Activated CD4-positive, alpha-beta T cell treated with anti-CD3 and anti-CD28 coated beads, Interleukin-2, amount 10 ng/mL, durations not matched to agents 7 days and 5 days (primary cell): ENCODE measurements around the gene FBRSL1. TPM values are rescaled to one million over a fixed set of nuclear protein-coding genes. Genes with fewer than 3 reads are reported as not detected.
"Not testable (repeated sequence)": the region's sequence is repeated elsewhere in the genome, so short reads cannot be mapped to it uniquely, and the experiment has no call there.

Experiments used
- CTCF ChIA-PET: fragments of 350-600 bp; sonication (Branson Sonifier 250); formaldehyde crosslinking; loops from one replicate; lab custom pipeline; 2021; ENCODE audit warnings: antibody characterized with exemption; lab: Charles Lee
- POLR2A ChIA-PET: fragments of 350-600 bp; sonication (Branson Sonifier 250); formaldehyde crosslinking; loops from one replicate; lab custom pipeline; 2021; ENCODE audit warnings: antibody characterized with exemption; lab: Charles Lee
- DNase-seq: peaks from one replicate; pipeline ENCODE4 v3.0.0-alpha.2; 2020
- H3K27ac Mint-ChIP-seq: one replicate; pipeline ENCODE4 v1.8.0; 2021; ENCODE audit warnings: mild to moderate bottlenecking, moderate library complexity, mixed read lengths
- H3K27me3 Mint-ChIP-seq: one replicate; pipeline ENCODE4 v1.8.0; 2021; ENCODE audit warnings: mixed read lengths
- H3K36me3 Mint-ChIP-seq: one replicate; pipeline ENCODE4 v1.8.0; 2021; ENCODE audit warnings: low read depth, mixed read lengths
- H3K4me1 Mint-ChIP-seq: one replicate; pipeline ENCODE4 v1.8.0; 2021; ENCODE audit warnings: mixed read lengths
- H3K4me3 Mint-ChIP-seq: one replicate; pipeline ENCODE4 v1.8.0; 2021; ENCODE audit warnings: mild to moderate bottlenecking, moderate library complexity, mixed read lengths
- H3K9me3 Mint-ChIP-seq: one replicate; pipeline ENCODE4 v1.8.0; 2021; ENCODE audit warnings: mixed read lengths
- total RNA-seq, 2 experiments: library from RNA; stranded (reverse); gene quantifications; one replicate each; pipeline ENCODE4 v1.2.3, GENCODE V29; 2021

FBRSL1 gene
- total RNA-seq, 2 experiments from 2014 or later = 49.8 to 51.1 TPM

DNA sequence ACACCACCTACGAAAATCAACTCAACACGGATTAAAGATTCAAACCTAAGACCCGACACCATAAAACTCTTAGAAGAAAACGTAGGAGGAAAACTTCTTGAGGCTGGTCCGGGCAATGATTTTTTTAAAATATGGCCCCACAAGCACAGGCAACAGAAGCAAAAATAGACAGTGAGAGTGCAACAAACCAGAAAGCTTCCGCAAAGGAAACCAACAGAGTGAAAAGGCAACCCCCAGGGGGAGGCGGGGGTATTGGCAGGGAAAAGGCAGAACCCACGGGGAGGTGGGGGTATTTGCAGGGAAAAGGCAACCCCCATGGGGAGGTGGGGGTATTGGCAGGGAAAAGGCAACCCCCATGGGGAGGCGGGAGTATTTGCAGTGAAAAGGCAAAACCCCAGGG lies 20.5 kb upstream of the FBRSL1 start:
- Mint-ChIP-seq H3K9me3 (peaks cover 2% of the 10 kb centered on the region), H3K27ac (peak overlapping the region; percentile 86), H3K4me3 (peak overlapping the region; percentile 9), H3K27me3 (peaks cover 11% of the 10 kb centered on the region), H3K36me3 (no peaks in the 10 kb centered on the region), H3K4me1 (peaks cover 34% of the 10 kb centered on the region)
- ChIA-PET CTCF (interaction anchor here (0.6 kb wide), 1 partner anchor 92 kb away, joined by 3 read pairs; no protein-coding TSS in a partner anchor), POLR2A (no interaction called here)
- no peak for DNase-seq

DNA sequence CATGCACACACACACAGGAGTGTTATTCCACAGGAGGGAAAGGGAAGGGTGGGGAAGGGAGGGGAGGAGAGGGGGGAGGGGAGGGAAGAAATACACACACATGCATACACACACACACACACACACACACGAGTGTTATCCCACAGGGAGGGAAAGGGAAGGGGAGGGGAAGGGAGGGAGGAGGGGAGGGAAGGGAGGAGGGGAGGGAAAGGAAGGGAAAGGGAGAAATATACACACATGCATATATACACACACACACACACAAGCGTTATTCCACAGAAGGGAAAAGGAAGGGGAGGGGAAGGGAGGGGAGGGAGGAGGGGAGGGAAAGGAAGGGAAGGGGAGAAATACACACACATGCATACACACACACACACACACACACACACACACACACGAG lies 19.6 kb upstream of the FBRSL1 start:
- ChIA-PET CTCF (no interaction called here), POLR2A (no interaction called here)
- Mint-ChIP-seq H3K36me3 (no peaks in the 10 kb centered on the region), H3K9me3 (peaks cover 2% of the 10 kb centered on the region), H3K27me3 (peaks cover 11% of the 10 kb centered on the region), H3K4me1 (peaks cover 35% of the 10 kb centered on the region), H3K27ac (no peak overlapping the region), H3K4me3 (no peak overlapping the region)
- no peak for DNase-seq

DNA sequence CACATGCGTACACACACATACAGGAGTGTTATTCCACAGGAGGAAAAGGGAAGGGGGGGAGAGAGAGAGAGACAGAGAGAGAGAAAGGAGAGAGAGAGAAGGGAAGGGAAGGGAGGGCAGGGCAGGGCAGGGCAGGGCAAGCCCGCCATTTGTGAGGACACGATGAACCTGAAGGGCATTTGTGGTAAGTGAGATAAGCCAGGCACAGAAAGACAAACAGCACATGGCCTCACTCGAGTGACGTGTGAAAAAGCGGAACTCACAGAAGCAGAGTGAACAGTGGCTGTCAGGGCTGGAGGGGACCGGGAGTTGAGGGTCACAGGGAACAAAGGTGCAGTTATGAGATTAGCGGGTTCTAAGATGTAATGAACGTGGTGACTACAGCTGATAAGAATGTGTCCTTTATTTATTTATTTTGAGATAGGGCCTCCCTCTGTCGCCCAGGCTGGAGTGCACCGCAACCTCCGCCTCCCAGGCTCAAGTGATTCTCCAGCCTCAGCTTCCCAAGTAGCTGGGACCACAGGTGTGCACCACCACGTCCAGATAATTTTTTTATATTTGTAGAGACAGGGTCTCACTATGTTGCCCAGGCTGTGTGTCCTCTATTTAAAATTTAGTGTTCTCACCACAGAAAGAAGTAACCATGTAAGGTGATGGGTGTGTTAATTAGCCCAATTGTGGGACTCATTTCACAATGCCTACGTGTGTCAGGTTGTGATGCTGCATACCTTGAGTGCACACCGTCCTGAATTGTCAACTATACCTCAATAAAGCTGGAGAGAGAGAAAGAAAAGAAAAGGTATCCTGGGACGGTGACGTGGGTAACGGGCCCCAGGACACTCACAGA lies 18.7 kb upstream of the FBRSL1 start:
- no peak for DNase-seq
- CTCF ChIA-PET = no interaction called here
- Mint-ChIP-seq H3K36me3 (no peaks in the 10 kb centered on the region), H3K4me1 (peaks cover 40% of the 10 kb centered on the region), H3K27ac (peak overlapping the region; percentile 72), H3K9me3 (peaks cover 2% of the 10 kb centered on the region), H3K4me3 (no peak overlapping the region), H3K27me3 (peaks cover 11% of the 10 kb centered on the region)
- POLR2A ChIA-PET = no interaction called here

DNA sequence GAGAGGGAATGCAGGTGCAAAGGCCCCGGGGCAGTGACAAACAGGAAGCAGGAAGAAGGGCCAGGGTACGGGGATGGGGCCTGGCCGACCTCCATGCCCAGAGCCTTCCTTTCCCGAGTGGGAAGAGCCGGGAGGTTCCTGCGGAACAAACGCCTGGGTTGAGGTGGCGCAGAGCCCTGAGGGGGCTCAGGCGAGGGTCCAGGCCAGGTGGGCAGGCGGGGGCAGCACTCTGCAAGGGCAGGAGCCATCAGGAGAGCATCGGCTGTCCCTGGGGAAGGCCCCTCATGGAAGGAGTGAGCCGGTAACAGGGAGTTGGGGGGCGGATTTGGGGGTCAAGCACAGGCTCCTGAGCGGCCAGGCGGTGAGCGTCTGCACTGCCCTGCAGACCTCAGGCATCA lies 18.1 kb upstream of the FBRSL1 start:
- H3K4me3 Mint-ChIP-seq = peak overlapping the region; percentile 55
- POLR2A ChIA-PET = no interaction called here
- peaks cover 2% of the 10 kb centered on the region for H3K9me3 Mint-ChIP-seq
- peak overlapping the region; percentile 42 for H3K27ac Mint-ChIP-seq
- H3K36me3 Mint-ChIP-seq = no peaks in the 10 kb centered on the region
- no peak for DNase-seq
- peaks cover 11% of the 10 kb centered on the region for H3K27me3 Mint-ChIP-seq
- peaks cover 47% of the 10 kb centered on the region for H3K4me1 Mint-ChIP-seq
- CTCF ChIA-PET = no interaction called here

DNA sequence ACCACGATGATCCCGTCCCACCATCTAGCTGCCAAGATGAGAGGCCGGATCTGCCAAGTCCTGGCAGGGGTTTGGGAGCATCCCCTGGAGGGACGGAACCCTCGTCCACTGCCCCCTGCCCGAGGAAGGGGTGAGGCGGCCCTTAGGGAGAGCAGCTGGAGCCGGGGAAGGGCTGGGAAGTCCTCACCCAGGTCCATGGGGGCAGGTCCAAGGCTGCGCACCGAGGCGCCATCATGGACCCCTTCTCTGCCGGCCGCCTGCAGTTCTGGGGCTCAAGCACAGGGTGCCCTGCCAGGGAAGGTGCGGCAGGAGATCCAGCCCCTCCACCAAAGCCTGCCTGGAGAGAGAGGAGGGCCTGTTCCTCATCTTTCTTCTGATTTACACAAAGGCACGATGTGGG lies 17.6 kb upstream of the FBRSL1 start:
- H3K27ac Mint-ChIP-seq = no peak overlapping the region
- DNase-seq = no peak
- ChIA-PET CTCF (interaction anchor here (0.6 to 0.7 kb wide), 2 partner anchors 22 to 51 kb away, joined by 3 to 5 read pairs; no protein-coding TSS in a partner anchor), POLR2A (no interaction called here)
- H3K27me3 Mint-ChIP-seq = peaks cover 11% of the 10 kb centered on the region
- H3K4me3 Mint-ChIP-seq = peak overlapping the region; percentile 55
- no peaks in the 10 kb centered on the region for H3K36me3 Mint-ChIP-seq
- peaks cover 51% of the 10 kb centered on the region for H3K4me1 Mint-ChIP-seq
- H3K9me3 Mint-ChIP-seq = peaks cover 2% of the 10 kb centered on the region

DNA sequence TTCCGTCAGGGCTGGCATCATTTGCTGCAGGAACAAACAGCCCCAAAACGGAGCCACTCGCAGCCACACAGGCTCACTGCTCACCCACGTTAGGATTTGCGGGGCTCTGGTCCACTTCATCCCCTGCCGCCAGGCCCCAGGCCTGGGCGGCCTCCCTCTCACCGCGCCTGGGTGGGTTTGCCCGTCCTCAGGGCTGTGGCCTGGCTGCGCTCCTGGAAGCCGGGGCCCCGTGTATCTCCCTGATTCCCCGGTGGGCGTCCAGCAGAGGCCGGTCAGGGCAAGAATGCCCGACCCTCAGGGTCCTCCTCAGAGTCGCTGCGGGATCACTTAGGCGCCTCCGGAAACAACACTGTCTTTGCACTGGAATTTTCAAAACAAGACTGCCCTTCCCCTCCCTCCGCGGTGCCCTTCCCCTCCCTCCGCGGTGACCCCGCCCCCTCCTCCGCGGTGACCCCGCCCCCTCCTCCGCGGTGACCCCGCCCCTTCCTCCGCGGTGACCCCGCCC lies 15.7 kb upstream of the FBRSL1 start:
- Mint-ChIP-seq H3K36me3 (no peaks in the 10 kb centered on the region), H3K27me3 (peaks cover 8% of the 10 kb centered on the region), H3K4me3 (peak overlapping the region; percentile 58), H3K9me3 (no peaks in the 10 kb centered on the region), H3K27ac (peak overlapping the region; percentile 76), H3K4me1 (peaks cover 49% of the 10 kb centered on the region)
- ChIA-PET CTCF (no interaction called here), POLR2A (no interaction called here)
- DNase-seq = no peak

DNA sequence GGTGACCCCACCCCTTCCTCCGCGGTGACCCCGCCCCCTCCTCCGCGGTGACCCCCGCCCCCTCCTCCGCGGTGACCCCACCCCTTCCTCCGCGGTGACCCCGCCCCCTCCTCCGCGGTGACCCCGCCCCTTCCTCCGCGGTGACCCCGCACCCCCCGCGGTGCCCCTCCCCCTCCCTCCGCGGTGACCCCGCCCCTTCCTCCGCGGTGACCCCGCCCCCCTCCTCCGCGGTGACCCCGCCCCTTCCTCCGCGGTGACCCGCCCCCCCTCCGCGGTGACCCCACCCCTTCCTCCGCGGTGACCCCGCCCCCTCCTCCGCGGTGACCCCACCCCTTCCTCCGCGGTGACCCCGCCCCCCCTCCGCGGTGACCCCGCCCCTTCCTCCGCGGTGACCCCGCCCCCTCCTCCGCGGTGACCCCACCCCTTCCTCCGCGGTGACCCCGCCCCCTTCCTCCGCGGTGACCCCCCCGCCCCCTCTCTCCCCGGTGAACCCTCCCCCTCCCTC lies 15.1 kb upstream of the FBRSL1 start:
- H3K36me3 Mint-ChIP-seq, H3K9me3 Mint-ChIP-seq, CTCF ChIA-PET, DNase-seq, POLR2A ChIA-PET, H3K27ac Mint-ChIP-seq, H3K27me3 Mint-ChIP-seq, H3K4me3 Mint-ChIP-seq: not testable (repeated sequence)
- peaks cover 43% of the 10 kb centered on the region for H3K4me1 Mint-ChIP-seq

DNA sequence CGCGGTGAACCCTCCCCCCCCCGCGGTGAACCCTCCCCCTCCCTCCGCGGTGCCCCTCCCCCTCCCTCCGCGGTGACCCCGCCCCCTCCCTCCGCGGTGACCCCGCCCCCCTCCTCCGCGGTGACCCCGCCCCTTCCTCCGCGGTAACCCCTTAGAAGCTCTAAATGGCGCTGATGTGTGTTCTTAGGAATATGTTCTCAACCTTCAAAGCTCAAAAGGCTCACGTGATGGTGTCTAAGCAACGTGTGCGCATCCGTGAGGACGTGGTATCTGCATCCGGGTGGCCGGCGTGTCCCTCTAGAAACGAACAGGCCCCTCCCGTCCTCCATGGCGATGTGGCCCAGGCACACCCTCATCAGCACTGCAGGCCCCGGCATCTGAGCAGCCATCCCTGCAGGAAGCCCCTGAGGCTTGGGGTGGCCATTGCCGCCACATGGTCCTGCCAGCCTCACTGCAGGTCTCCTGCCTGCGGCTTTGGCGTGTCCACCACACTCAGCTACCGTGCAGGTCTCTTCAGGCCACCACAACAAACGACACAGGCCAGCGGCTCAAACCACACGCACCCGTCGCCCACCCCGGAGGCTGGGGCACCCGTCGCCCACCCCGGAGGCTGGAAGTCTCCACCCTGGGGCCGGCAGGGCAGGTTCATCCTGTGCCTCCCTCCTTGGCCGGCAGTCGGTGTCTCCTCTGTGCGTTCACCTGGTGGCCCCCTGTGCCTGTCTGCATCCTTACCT lies 14.5 kb upstream of the FBRSL1 start:
- POLR2A ChIA-PET = no interaction called here
- H3K4me1 Mint-ChIP-seq = peaks cover 39% of the 10 kb centered on the region
- CTCF ChIA-PET = no interaction called here

DNA sequence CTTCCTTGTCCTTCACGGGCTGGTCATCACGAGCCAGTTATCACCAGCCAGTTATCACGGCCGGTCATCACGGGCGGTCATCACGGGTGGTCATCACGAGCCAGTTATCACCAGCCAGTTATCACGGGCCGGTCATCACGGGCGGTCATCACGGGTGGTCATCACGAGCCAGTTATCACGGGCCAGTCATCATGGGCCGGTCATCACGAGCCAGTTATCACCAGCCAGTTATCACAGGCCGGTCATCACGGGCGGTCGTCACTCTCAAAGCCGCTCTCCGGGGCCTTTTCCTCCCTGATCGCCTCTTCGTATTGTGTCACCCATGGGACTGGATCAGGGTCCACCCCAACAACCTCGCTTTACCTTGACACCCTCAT lies 13.9 kb upstream of the FBRSL1 start:
- no peaks in the 10 kb centered on the region for H3K36me3 Mint-ChIP-seq
- no peaks in the 10 kb centered on the region for H3K9me3 Mint-ChIP-seq
- peak overlapping the region; percentile 50 for H3K4me3 Mint-ChIP-seq
- H3K27me3 Mint-ChIP-seq = no peaks in the 10 kb centered on the region
- DNase-seq = no peak
- ChIA-PET POLR2A (no interaction called here), CTCF (no interaction called here)
- H3K27ac Mint-ChIP-seq = peak overlapping the region; percentile 89
- H3K4me1 Mint-ChIP-seq = peaks cover 37% of the 10 kb centered on the region

More for the DNA sequence above, 14.5 kb upstream of the FBRSL1 start:
- no peaks in the 10 kb centered on the region for H3K36me3 Mint-ChIP-seq
- peak; percentile 53 for DNase-seq
- H3K27me3 Mint-ChIP-seq = no peaks in the 10 kb centered on the region
- peak overlapping the region; percentile 89 for H3K27ac Mint-ChIP-seq
- H3K4me3 Mint-ChIP-seq = peak overlapping the region; percentile 50
- no peaks in the 10 kb centered on the region for H3K9me3 Mint-ChIP-seq

DNA sequence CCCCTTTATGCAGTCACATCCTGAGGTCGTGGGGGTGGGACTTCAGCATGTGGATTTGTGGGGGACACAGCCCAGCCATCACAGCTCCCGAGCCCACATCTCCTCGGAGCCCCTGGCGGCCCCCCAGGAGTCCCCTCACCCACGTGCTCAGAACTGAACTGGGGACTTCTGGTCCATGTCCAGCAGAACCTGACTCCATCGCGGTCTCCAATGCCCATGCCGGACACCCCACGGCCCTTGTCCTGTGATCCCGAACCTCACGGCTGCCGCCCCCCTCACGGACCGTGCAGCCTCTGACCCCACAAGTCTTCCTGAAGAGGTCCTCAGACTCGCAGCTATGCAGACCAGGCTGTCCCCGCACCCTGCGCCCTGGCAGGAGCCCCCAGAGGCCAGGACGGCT lies 13.5 kb upstream of the FBRSL1 start:
- no peak for DNase-seq
- peaks cover 33% of the 10 kb centered on the region for H3K4me1 Mint-ChIP-seq
- POLR2A ChIA-PET = interaction anchor here (1.2 kb wide), 1 partner anchor 12 kb away, joined by 4 read pairs; no protein-coding TSS in a partner anchor
- H3K4me3 Mint-ChIP-seq = peak overlapping the region; percentile 55
- H3K36me3 Mint-ChIP-seq = no peaks in the 10 kb centered on the region
- H3K27me3 Mint-ChIP-seq = no peaks in the 10 kb centered on the region
- H3K27ac Mint-ChIP-seq = peak overlapping the region; percentile 89
- CTCF ChIA-PET = interaction anchor here (0.6 to 2.4 kb wide), 2 partner anchors 11 to 39 kb away, joined by 3 to 13 read pairs; no protein-coding TSS in a partner anchor
- no peaks in the 10 kb centered on the region for H3K9me3 Mint-ChIP-seq

DNA sequence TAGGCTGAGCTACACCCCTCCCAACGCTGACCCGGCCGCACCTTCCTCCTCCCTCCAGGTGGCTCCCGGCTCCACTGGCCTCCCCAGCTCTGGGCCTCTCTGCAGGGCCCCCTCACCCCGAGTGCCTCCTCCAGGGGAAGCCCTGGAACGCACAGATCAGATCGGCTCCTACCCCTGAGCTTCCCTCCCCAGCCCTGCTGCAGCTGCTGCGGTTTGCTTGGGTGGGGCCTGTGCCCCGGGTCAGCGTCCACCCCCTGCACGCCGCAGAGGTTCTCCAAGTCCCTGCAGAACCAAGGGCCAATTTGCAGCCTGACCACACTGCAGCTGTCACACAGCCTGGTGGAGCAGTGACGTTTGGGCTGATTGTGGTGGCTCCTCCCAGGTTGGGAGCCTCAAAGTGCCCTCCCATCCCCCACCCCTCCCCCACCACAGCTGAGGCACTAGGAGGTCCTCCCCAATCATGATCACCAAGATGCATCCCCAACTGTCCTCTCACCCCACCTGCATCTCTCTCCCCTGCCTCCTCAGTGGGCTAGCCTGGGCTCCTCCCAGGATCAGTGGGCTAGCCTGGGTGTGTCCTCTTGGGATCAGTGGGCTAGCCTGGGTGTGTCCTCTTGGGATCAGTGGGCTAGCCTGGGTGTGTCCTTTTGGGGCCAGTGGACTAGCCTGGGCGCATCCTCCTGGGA lies 12.8 kb upstream of the FBRSL1 start:
- peak; percentile 38 for DNase-seq

More for the DNA sequence above, 12.8 kb upstream of the FBRSL1 start:
- H3K4me1 Mint-ChIP-seq = peaks cover 29% of the 10 kb centered on the region
- H3K27me3 Mint-ChIP-seq = no peaks in the 10 kb centered on the region
- CTCF ChIA-PET = interaction anchor here (0.6 to 2.4 kb wide), 2 partner anchors 10 to 39 kb away, joined by 3 to 13 read pairs; no protein-coding TSS in a partner anchor
- H3K36me3 Mint-ChIP-seq = no peaks in the 10 kb centered on the region
- POLR2A ChIA-PET = interaction anchor here (1.2 kb wide), 1 partner anchor 11 kb away, joined by 4 read pairs; no protein-coding TSS in a partner anchor
- peak overlapping the region; percentile 55 for H3K4me3 Mint-ChIP-seq
- peak overlapping the region; percentile 89 for H3K27ac Mint-ChIP-seq
- H3K9me3 Mint-ChIP-seq = no peaks in the 10 kb centered on the region
